Activated effector memory CD4-positive, alpha-beta T cell treated with Interleukin-2 at 50 U/mL for 16 hours (primary cell): ENCODE results near the gene RBM42.
A peak's percentile ranks its signal among the peaks of the same experiment; 100 is the strongest.
"Not testable (repeated sequence)": the region's sequence is repeated elsewhere in the genome, so short reads cannot be mapped to it uniquely, and the experiment has no call there.

ENCODE experiments used
- DNase-seq: peaks from one replicate; pipeline ENCODE4 v3.0.0-alpha.2; 2020

Gene RBM42

DNA sequence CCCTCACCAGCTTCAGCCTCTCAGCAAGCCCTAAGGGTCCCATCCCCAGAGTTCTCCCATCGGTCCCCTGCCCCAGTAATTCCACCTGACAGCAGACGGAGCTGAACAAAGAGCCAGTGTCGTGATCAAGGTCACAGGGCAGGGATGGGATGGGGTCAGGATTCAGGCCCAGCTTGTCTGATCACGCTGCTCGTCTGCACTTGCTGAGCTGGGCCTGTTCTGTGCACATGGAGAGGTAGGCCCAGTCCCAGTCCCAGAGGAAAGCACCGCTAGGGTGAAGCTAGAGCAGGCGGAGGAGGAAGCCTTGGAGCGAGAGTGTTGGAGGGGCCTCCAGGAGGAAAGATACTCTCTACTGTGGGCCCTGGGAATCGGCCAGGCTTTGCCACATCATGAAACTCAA is 7.1 kb upstream of the RBM42 start:
- no peak for DNase-seq

DNA sequence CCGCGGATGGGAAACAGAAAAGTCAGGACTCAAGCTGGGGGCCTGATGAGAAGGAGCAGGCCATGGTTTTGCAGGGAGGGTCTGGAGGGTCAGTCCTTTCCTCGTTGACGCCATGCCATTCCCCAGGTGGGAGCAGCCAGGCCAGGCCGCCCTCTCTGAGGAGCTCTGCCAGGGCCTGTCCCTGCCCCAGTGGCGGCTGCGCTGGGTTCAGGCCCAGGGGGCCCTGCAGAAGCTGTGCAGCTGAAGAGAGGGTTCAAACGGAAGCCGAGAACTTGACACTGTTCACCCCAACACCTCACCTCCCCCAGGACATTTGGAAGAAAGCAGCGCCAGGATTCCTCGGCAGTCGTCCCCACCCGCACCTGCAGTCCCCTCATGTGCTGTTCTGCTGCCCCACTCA is 6.1 kb upstream of the RBM42 start:
- DNase-seq: no peak

DNA sequence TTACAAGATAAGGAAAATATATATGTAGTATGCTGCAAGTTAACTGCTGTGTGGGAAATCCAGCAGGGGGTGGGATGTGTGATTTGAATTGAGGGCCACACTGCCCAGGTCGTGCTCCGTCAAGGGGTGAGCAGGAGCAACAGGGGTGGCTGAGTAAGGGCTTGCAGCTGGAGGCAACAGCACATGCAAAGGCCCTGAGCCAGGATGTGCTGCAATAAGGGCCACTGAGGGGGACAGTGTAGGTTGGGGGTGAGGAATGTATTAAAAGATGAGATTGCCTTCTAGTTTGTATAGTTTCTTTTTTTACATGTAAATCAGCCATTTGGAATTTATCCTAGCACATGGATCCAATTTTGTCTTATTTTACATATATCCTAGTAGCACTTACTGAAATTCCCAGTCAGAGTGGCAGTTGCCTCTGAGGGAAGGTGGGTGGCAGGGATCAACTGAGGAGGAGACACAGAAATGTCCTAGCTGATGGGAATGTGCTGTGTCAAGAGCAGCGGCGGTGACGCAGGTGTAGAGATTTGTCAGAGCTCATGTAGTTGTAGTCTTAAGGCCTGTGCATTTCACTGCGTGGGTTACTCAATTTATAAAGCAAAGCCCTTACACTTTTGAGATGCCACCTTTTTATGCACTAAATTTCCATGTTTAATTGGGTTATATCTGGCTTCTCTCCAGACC is 5.4 kb upstream of the RBM42 start:
- no peak for DNase-seq

DNA sequence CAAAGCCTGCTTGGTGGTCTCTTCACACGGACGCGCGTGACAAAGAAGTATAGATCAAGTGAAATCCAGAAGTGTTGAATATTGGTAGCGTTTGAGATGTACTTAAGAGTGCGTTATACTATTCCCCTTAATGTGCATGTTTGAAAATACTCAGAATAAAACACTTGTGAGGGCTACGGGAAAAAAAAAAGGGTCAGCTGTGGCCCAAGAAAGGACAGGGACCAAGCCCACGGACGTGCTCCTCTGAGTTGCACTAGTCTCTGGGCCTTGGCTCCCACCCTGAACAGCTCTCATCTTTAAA is 622 bp upstream of the RBM42 start:
- DNase-seq: no peak

DNA sequence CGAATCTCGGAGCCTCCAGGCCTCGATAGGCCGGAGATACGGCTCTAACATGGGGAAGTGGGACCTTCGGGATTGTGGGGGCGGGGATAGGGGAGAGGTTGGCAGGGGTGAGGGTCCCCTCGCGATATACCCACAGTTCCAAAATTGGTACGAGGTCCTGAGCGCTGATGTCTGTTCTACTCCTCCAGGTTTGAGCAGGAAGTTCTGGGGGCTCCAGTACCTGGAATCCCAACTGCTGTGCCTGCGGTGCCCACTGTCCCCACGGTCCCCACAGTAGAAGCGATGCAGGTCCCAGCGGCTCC is 447 bp downstream of the RBM42 start:
- no peak for DNase-seq

DNA sequence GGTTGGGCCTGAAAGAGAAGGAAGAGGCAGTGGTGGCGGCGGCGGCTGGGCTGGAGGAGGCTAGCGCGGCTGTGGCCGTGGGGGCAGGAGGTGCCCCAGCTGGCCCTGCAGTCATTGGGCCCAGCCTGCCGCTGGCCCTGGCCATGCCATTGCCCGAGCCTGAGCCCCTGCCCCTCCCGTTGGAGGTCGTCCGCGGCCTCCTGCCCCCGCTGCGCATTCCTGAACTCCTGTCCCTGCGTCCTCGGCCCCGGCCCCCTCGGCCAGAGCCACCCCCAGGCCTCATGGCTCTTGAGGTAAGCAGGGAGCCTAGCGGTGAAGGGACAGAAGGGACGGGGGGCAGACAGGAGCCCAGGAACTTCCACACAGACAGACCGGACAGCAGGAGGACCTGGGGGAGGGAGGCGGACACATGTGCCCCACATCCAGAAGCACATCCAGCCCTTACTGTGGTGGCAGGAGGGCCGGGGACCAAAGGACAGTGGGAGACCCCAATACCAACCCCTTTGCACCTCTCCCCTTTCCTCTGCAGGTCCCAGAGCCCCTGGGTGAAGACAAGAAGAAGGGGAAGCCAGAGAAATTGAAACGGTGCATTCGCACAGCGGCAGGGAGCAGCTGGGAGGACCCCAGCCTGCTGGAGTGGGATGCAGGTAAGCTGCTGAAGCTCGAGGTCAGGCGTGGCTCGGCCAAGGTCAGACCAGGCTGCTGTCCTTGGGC is 5.0 kb downstream of the RBM42 start:
- no peak for DNase-seq

DNA sequence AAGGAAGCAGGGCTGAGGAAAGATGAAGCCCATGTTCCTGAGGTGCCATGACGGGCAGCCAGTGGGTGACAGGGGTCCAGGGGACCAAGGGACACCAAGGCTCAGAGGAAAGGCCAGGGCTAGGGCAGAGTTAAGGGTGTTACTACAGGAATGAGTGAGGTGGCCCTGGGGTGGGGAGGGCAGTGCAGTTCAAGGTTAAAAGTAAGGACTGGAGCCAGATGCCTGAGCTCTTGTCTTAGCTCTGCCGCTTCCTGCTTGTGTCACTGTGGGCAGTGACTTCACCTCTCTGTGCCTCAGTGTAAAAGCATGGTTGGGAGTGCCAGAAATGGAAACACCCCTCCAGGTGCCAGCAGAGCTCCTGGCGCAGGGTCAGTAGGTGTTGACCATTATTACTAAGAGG is 7.8 kb downstream of the RBM42 start:
- no peak for DNase-seq

DNA sequence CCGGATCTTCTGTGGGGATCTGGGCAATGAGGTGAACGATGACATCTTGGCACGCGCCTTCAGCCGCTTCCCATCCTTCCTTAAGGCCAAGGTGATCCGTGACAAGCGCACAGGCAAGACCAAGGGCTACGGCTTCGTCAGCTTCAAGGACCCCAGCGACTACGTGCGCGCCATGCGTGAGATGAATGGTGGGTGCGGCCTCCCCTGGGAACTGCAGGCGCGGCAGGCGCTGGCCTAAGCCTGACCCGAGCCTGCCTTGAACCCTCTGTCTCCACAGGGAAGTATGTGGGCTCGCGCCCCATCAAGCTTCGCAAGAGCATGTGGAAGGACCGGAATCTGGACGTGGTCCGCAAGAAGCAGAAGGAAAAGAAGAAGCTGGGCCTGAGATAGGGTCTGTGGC is 8.3 kb downstream of the RBM42 start:
- DNase-seq: no peak

DNA sequence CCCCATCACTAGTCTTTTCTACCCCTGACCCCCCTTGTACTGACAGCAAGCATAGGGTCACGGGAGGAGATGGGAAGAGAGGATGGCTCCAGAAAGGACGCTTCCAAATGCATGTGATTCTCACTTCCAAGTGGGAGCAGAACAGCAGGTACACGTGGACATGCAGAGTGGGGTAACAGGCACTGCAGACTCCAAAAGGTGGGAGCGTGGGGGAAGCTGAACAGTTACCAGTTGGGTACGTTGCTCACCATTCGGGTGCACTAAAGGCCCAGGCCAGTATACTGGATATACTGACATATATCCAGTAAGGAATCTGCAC is 10.4 kb downstream of the RBM42 start:
- no peak for DNase-seq

DNA sequence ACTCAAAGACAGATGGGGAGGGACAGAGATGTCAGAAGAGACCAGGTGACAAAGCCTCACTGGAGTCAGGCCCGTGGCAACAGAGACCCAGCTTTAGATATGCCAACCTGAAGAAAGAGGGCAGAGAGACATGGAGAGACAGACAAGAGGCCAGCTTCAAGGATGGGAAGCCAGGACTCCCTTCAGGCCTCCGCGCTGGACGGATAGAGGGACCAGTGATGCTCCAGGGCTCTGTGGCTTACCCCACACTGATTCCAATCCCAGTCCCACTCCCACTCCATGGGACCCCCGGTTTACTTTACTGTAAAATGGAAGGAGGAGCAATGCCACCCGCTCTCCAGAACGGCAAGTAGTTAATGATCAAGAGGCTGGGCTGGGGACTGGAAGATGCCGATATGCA is 11.0 kb downstream of the RBM42 start:
- no peak for DNase-seq

DNA sequence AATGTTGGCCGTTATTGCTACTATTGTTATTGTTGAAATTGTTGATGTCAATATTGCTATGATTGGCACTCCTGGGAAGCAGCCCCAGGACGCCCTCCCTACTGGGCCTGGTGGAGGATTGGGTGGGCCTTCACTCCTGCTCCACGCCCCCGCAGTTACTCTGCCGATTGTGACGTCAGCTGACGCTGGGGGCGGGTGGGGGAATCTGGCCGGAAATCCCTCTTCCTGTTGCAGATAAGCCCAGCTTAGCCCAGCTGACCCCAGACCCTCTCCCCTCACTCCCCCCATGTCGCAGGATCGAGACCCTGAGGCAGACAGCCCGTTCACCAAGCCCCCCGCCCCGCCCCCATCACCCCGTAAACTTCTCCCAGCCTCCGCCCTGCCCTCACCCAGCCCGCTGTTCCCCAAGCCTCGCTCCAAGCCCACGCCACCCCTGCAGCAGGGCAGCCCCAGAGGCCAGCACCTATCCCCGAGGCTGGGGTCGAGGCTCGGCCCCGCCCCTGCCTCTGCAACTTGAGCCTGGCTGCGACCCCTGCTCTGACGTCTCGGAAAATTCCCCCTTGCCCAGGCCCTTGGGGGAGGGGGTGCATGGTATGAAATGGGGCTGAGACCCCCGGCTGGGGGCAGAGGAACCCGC is 12.8 kb downstream of the RBM42 start, which contains the start of gene ETV2:
TSS of gene ETV2 (plus strand) at position 231 of the 637 bp plus-strand sequence. CDS start 716 bp downstream, outside the sequence.
- no peak for DNase-seq

DNA sequence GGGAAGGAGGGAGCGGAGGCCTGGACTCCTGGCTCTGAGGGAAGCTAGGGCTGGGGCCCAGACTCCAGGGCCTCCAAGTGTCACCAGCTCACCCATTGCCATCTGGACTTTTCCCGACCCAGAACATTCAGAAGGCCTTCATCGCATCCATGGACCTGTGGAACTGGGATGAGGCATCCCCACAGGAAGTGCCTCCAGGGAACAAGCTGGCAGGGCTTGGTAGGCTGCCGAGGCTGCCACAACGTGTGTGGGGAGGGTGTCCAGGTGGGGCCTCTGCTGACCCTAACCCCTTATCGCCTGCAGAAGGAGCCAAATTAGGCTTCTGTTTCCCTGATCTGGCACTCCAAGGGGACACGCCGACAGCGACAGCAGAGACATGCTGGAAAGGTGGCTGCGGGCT is 13.5 kb downstream of the RBM42 start:
- DNase-seq: no peak

DNA sequence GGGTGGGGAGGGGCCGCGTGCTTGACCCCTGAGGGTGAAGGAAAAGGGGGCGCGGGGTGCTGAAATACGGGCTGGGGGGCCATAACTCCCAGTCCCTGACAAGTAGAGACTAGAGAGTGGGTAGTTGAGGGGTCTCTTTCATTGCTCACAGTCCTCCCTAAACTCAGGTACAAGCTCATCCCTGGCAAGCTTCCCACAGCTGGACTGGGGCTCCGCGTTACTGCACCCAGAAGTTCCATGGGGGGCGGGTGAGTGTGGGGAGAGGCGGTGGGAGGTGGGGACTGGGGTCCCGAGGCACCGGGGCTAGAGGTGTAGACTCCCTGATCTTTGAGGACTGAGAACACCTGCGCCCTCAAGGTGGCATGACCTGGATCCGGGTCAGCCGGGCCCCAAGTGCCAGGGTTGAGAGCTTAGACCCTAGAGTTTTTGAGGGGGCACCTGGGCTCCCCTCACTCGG is 14.0 kb downstream of the RBM42 start:
- no peak for DNase-seq

DNA sequence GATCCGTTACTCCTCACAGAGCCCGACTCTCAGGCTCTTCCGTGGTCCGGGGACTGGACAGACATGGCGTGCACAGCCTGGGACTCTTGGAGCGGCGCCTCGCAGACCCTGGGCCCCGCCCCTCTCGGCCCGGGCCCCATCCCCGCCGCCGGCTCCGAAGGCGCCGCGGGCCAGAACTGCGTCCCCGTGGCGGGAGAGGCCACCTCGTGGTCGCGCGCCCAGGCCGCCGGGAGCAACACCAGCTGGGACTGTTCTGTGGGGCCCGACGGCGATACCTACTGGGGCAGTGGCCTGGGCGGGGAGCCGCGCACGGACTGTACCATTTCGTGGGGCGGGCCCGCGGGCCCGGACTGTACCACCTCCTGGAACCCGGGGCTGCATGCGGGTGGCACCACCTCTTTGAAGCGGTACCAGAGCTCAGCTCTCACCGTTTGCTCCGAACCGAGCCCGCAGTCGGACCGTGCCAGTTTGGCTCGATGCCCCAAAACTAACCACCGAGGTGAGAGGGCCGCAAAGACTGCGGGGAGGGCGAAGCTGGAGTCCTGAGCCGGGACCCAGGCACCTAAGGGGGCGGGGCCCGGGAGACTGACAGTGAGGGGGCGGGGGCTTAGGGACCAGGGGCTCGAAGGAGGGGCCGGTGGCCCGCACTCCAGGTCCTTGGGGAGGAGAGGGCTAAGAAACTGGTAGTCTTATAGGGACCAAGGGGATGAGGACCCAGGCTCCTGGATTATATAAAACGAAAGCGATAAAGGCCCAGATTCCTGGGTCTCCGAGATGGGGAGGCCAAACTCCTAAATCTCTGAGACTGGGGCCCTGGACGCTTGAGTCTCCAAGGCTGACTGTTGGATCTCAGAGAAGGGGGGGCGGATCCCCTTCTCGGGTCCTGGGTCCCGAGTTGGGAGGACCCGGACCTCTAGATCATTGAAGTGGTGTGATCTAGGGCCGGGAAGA is 14.7 kb downstream of the RBM42 start:
- DNase-seq: peak; percentile 77

DNA sequence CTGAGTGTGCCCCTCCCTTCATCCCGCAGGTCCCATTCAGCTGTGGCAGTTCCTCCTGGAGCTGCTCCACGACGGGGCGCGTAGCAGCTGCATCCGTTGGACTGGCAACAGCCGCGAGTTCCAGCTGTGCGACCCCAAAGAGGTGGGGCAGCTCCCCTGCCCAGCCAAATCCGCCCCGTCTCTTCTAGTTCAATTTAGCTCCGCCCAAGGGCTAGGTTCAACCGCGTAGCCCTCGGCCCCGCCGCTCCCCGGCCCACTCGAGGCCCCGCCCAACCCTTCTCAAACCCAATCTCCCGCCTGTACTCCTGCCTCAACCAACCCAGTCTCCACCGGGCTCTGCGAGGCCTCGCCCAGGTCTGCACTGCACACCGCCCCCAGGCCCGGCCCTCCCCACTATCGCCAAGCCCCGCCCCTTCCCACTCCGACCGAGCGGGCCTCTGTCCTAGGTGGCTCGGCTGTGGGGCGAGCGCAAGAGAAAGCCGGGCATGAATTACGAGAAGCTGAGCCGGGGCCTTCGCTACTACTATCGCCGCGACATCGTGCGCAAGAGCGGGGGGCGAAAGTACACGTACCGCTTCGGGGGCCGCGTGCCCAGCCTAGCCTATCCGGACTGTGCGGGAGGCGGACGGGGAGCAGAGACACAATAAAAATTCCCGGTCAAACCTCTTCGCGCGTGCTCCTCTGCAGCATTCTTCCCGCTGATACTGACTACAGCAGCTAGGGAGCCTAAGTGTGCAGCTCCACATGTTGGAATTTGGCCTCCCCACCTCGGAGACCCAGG is 15.6 kb downstream of the RBM42 start:
- peak; percentile 96 for DNase-seq

DNA sequence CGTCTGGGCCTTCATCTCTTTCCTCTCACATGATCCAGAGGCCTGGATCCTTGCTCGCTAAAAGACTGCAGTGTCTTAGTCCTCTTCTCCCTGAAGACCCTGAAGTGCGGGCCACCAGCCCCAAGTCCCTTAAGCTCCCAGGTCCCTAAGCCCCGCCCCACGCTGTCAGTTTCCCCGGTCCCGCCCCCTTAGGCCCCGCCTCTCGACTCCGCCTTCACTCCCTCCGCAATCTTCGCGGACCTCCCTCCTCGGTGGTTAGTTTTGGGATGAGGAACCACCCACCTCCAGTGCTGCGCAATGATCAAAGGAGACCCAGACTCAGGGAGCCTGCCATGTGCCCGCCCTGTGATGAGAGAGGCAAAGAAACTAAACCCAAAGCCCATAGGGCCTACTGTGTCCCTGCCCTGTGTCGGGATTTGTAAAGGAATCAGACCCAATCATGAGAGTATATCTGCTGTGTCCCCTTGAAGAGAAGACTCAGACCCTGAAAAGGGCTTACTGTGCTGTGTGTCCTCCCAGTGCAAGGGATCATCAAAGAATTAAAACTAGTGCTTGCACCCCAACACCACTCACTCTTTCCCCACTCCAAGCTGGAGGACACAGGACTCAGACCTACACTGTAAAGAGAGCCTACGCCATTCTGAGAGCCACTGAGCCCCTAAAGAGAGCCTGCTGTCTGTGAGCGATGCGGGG is 16.3 kb downstream of the RBM42 start:
- peak; percentile 52 for DNase-seq

DNA sequence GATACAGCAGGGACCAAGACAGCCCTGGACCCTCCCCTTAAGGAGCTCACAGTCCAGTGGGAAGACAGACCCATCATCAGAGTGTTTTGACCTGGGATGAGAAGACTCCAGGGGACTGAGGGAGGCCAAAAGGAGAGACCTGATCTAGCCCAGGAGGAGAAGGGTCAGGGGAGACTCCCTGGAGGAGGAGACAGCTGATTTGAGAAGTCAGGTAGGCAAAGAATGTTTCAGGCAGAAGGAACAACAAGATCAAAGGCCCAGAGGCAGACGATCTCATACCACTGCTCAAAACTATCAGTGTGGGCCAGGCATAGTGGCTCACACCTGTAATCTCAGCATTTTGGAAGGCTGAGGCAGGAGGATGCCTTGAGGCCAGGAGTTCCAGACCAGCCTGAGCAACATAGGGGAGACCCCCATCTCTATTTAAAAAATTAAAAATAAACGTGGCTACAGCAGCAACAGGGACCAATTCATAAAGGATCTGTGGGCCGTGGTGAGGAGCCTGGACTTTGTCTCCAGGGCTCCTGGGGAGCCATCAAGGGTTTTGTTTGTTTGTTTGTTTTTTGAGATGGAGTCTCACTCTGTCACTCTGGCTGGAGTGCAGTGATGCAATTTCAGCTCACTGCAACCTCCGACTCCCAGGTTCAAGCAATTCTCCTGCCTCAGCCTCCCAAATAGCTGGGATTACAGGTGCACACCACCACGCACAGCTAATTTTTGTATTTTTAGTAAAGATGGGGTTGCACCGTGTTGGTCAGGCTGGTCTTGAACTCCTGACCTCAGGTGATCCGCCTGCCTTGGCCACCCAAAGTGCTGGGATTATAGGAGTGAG is 17.1 kb downstream of the RBM42 start:
- DNase-seq: no peak

DNA sequence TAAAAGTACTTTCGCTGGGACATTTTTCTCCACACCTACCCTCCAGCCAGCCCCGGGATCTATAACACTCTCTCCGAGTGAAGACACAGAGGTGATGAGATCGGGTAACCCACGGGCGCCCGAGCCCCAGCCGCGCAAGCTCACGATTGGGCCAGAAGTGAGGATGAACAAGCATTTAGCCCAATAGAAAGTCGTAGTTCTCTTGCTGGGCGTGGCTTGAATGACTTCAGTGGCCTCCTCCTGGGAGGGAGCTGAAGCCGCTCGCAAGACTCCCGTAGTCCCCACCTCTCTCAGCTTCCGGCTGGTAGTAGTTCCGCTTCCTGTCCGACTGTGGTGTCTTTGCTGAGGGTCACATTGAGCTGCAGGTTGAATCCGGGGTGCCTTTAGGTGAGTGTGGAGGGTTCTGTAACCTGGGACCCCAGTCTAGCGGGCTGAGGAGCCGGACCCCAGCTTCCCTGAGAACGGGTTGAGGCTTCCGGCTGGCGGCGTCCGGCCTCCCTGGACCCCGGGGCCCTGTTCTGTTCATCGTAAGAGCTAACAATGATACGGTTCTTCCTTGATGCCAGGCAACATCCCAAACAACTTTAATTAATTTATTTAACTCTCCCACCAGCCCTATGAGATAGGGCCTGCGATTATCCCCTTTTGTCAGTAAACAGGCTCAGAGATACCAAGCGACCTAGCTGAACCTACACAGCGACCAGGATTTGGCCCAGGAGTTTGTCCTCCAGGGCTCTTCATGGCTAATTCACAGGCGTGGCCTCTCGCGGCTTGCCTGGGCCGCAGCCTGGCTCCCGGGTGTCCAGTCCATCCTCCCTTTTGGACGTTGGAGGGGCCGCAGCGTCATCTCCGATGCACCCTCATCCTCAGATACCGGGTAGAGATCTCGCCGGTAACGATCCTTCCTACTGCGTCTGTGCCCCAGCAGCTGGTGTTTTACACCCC is 19.5 kb downstream of the RBM42 start, which contains the start of gene COX6B1:
TSS of gene COX6B1 (plus strand) at position 307 of the 945 bp plus-strand sequence. CDS start 2,921 bp downstream, outside the sequence.
- peak; percentile 87 for DNase-seq

DNA sequence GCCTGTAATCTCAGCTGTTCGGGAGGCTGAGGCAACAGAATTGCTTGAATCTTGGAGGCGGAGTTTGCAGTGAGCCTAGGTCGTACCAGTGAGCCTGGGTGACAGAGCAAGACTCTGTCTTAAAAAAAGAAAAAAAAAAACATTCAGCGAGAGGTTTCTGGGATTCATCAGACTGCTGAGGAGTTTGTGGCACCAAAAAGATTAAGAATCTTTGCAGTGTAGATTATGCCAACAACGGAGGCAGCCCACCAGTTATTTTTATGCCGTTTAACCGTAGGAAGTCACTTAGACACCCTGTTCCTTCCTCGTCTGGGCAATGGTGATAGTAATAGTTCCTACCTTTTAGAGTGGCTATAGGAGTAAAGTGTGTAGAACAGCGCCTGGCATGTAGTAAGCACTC is 21.7 kb downstream of the RBM42 start:
- DNase-seq: no peak

DNA sequence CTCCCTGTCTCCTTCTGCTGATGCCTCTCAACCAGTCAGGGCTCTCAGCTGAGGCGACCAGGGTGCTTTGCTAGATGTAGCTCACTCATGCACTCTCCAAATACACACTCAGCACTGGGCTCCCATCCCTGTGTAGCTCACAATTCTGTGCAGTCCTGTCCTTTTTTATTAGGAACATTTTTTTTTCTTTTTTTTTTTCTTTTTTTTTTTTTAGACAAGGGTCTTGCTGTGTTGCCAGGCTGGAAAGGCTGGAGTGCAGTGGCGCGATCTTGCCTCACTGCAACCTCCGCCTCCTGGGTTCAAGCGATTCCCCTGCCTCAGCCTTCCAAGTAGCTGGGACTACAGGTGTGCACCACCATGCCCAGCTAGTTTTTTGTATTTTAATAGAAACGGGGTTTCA is 26.0 kb downstream of the RBM42 start:
- not testable (repeated sequence) for DNase-seq
